Naive thymus-derived CD8-positive, alpha-beta T cell (primary cell): ENCODE data around the gene CAMK2D. TPM values are rescaled to one million over a fixed set of nuclear protein-coding genes. Genes with fewer than 3 reads are reported as not detected.
"Not testable (repeated sequence)": the region's sequence is repeated elsewhere in the genome, so short reads cannot be mapped to it uniquely, and the experiment has no call there.

Experiments used
- ATAC-seq, 2 donors: fragments of 150-1000 bp; cut with Tn5 transposase in 1 of 2; sonication (Bioruptor Pico), chemical (Tn5 transposase) in 1 of 2; 1 replicate in 1 of 2; 2 replicates in 1 of 2; pipeline ENCODE4 v1.10.0; 2021; ENCODE audit warnings: mild to moderate bottlenecking in 2 of 2, moderate library complexity in 2 of 2
- POLR2A ChIA-PET: fragments of 350-600 bp; sonication (Branson Sonifier 250); formaldehyde crosslinking; loops from one replicate; lab custom pipeline; 2021; ENCODE audit warnings: antibody characterized with exemption; lab: Charles Lee
- DNase-seq, 10 donors: peaks; one replicate each; pipeline versions ENCODE4 v3.0.0 to v3.0.0-alpha.2; 2020 to 2022
- H3K27ac Mint-ChIP-seq, 10 donors: one replicate each; pipeline ENCODE4 v1.8.0; 2020 to 2022; ENCODE audit warnings: mild to moderate bottlenecking in 10 of 10, mixed read lengths in 10 of 10, moderate library complexity in 4 of 10, inconsistent platforms in 1 of 10
- H3K27me3 Mint-ChIP-seq, 5 donors: one replicate each; pipeline ENCODE4 v1.8.0; 2021 to 2022; ENCODE audit warnings: mixed read lengths in 5 of 5
- H3K36me3 Mint-ChIP-seq, 3 donors: one replicate each; pipeline ENCODE4 v1.8.0; 2020 to 2022; ENCODE audit warnings: mixed read lengths in 3 of 3, mild to moderate bottlenecking in 2 of 3, inconsistent platforms in 1 of 3
- H3K4me1 Mint-ChIP-seq, 4 donors: one replicate each; pipeline ENCODE4 v1.8.0; 2021 to 2022; ENCODE audit warnings: mixed read lengths in 4 of 4
- H3K4me3 Mint-ChIP-seq, 10 donors: one replicate each; pipeline ENCODE4 v1.8.0; 2020 to 2022; ENCODE audit warnings: mild to moderate bottlenecking in 10 of 10, mixed read lengths in 10 of 10, moderate library complexity in 6 of 10, inconsistent platforms in 1 of 10
- H3K9me3 Mint-ChIP-seq, 9 donors: one replicate each; pipeline ENCODE4 v1.8.0; 2020 to 2022; ENCODE audit warnings: mixed read lengths in 9 of 9, mild to moderate bottlenecking in 3 of 9, inconsistent platforms in 1 of 9, moderate library complexity in 1 of 9
- polyA plus RNA-seq, 3 donors: library from polyadenylated mRNA; unstranded; fragments of 300-500 nt; fragmentation: Illumina TruSeq; gene quantifications; one replicate each; pipeline ENCODE4 v1.2.3, GENCODE V29; 2021
- total RNA-seq, 8 experiments: library from RNA in 2 of 8; stranded (reverse) in 2 of 8; gene quantifications; one replicate each; pipeline ENCODE4 v1.2.3 and lab custom pipeline; 2021 to 2026

The CAMK2D gene
- total RNA-seq = 10 to 100 TPM; 33.9 to 40.8 TPM
- polyA plus RNA-seq = 10 to 100 TPM; 10.4 to 12.0 (median 11.4) TPM
- 65.7 to 297 (median 96.5) reads per million in 6 experiments for total RNA-seq (lab: John Stamatoyannopoulos, UW)

GRCh38 chr4:113761620-113762185 lies at the start of gene CAMK2D:
Gene CAMK2D (minus strand): TSS chr4:113761738. CDS start chr4:113761068, 670 bp downstream.
- Mint-ChIP-seq H3K27ac (peak within 1 kb of the TSS; percentile 95 to 100 (median 98)), H3K27me3 (peaks cover 0 to 4% (median 0%) of the 10 kb centered on the region in 5 donors), H3K36me3 (peaks cover 0 to 15% (median 0%) of the 10 kb centered on the region in 3 donors), H3K9me3 (no peaks in the 10 kb centered on the region), H3K4me3 (peak within 1 kb of the TSS; percentile 88 to 99 (median 98)), H3K4me1 (peaks cover 10 to 44% (median 37%) of the 10 kb centered on the region in 4 donors)
- ATAC-seq (peak; percentile 53 to 60), DNase-seq (peak in 9 of 10 donors; percentile 70 to 89 (median 81))
- POLR2A ChIA-PET = interaction anchor here (0.7 to 1.8 kb wide), 10 partner anchors 9 to 215 kb away, joined by 3 to 12 read pairs (median 6); no protein-coding TSS in a partner anchor

GRCh38 chr4:113810906-113811305 lies 49.4 kb upstream of the CAMK2D start:
- Mint-ChIP-seq H3K27me3 (no peaks in the 10 kb centered on the region), H3K27ac (no peak overlapping the region), H3K9me3 (peaks cover 0 to 3% (median 0%) of the 10 kb centered on the region in 9 donors), H3K36me3 (no peaks in the 10 kb centered on the region), H3K4me3 (no peak overlapping the region), H3K4me1 (peaks cover 0 to 5% (median 2%) of the 10 kb centered on the region in 4 donors)
- no peak for ATAC-seq
- POLR2A ChIA-PET = no interaction called here
- DNase-seq = no peak

- POLR2A ChIA-PET = no interaction called here
- H3K36me3 Mint-ChIP-seq = peaks cover 0 to 5% (median 0%) of the 10 kb centered on the region in 3 donors
- peaks cover 0 to 3% (median 0%) of the 10 kb centered on the region in 9 donors for H3K9me3 Mint-ChIP-seq
Observed at GRCh38 chr4:113809311-113809710, 47.8 kb upstream of the CAMK2D start.

GRCh38 chr4:113806850-113807249 lies 45.3 kb upstream of the CAMK2D start:
- peaks cover 0 to 5% (median under 1%) of the 10 kb centered on the region in 4 donors for H3K4me1 Mint-ChIP-seq
- no peaks in the 10 kb centered on the region for H3K27me3 Mint-ChIP-seq
- H3K9me3 Mint-ChIP-seq = peaks cover 0 to 6% (median 4%) of the 10 kb centered on the region in 9 donors
- H3K36me3 Mint-ChIP-seq = peaks cover 0 to 9% (median 0%) of the 10 kb centered on the region in 3 donors
- ATAC-seq = no peak
- no peak for DNase-seq
- no peak overlapping the region for H3K4me3 Mint-ChIP-seq
- H3K27ac Mint-ChIP-seq = no peak overlapping the region
- POLR2A ChIA-PET = interaction anchor here (0.5 kb wide), 1 partner anchor 173 kb away, joined by 5 read pairs; no protein-coding TSS in a partner anchor

More at GRCh38 chr4:113809311-113809710, 47.8 kb upstream of the CAMK2D start:
- H3K4me3 Mint-ChIP-seq = no peak overlapping the region
- no peak for DNase-seq
- H3K4me1 Mint-ChIP-seq = peaks cover 0 to 5% (median under 1%) of the 10 kb centered on the region in 4 donors
- ATAC-seq = no peak
- no peaks in the 10 kb centered on the region for H3K27me3 Mint-ChIP-seq
- peak overlapping the region in 1 of 10 donors; percentile 51 for H3K27ac Mint-ChIP-seq

GRCh38 chr4:113801882-113802281 lies 40.3 kb upstream of the CAMK2D start:
- Mint-ChIP-seq H3K4me3 (no peak overlapping the region), H3K9me3 (peaks cover 0 to 6% (median 4%) of the 10 kb centered on the region in 9 donors), H3K27me3 (no peaks in the 10 kb centered on the region), H3K27ac (no peak overlapping the region), H3K36me3 (peaks cover 0 to 9% (median 5%) of the 10 kb centered on the region in 3 donors), H3K4me1 (peaks cover 0 to 2% (median 0%) of the 10 kb centered on the region in 4 donors)
- POLR2A ChIA-PET = no interaction called here
- no peak for ATAC-seq
- DNase-seq = no peak

GRCh38 chr4:113796381-113796780 lies 34.8 kb upstream of the CAMK2D start:
- DNase-seq, POLR2A ChIA-PET, H3K27me3 Mint-ChIP-seq, H3K27ac Mint-ChIP-seq, H3K4me1 Mint-ChIP-seq, ATAC-seq, H3K4me3 Mint-ChIP-seq: not testable (repeated sequence)
- H3K9me3 Mint-ChIP-seq = peaks cover 0 to 27% (median 20%) of the 10 kb centered on the region in 9 donors
- peaks cover 0 to 33% (median 23%) of the 10 kb centered on the region in 3 donors for H3K36me3 Mint-ChIP-seq

GRCh38 chr4:113790478-113790877 lies 28.9 kb upstream of the CAMK2D start:
- Mint-ChIP-seq H3K27ac (no peak overlapping the region), H3K4me1 (peaks cover 0 to 3% (median 0%) of the 10 kb centered on the region in 4 donors), H3K27me3 (no peaks in the 10 kb centered on the region), H3K4me3 (no peak overlapping the region), H3K9me3 (peaks cover 0 to 30% (median 19%) of the 10 kb centered on the region in 9 donors), H3K36me3 (peaks cover 0 to 29% (median 25%) of the 10 kb centered on the region in 3 donors)
- ATAC-seq = no peak
- DNase-seq = no peak
- POLR2A ChIA-PET = no interaction called here

GRCh38 chr4:113788888-113789287 lies 27.4 kb upstream of the CAMK2D start:
- Mint-ChIP-seq H3K27me3 (no peaks in the 10 kb centered on the region), H3K36me3 (peaks cover 0 to 23% (median 21%) of the 10 kb centered on the region in 3 donors), H3K9me3 (peaks cover 0 to 26% (median 9%) of the 10 kb centered on the region in 9 donors), H3K27ac (no peak overlapping the region), H3K4me3 (no peak overlapping the region), H3K4me1 (peaks cover 0 to 4% (median 1%) of the 10 kb centered on the region in 4 donors)
- POLR2A ChIA-PET = no interaction called here
- ATAC-seq (no peak), DNase-seq (no peak)

- Mint-ChIP-seq H3K27ac (no peak overlapping the region), H3K36me3 (peaks cover 0 to 2% (median 0%) of the 10 kb centered on the region in 3 donors), H3K4me3 (no peak overlapping the region), H3K4me1 (peaks cover 0 to 10% (median 6%) of the 10 kb centered on the region in 4 donors), H3K9me3 (peaks cover 0 to 3% (median 0%) of the 10 kb centered on the region in 9 donors), H3K27me3 (peaks cover 0 to 2% (median 0%) of the 10 kb centered on the region in 5 donors)
- ATAC-seq = no peak
- POLR2A ChIA-PET = interaction anchor here (0.6 kb wide), 1 partner anchor 18 kb away, joined by 5 read pairs; no protein-coding TSS in a partner anchor
- DNase-seq = no peak
Observed at GRCh38 chr4:113785781-113786180, 24.2 kb upstream of the CAMK2D start.

GRCh38 chr4:113784497-113785250 lies 23.1 kb upstream of the CAMK2D start:
- Mint-ChIP-seq H3K27ac (peak overlapping the region in 1 of 10 donors; percentile 28), H3K27me3 (peaks cover 0 to 2% (median 0%) of the 10 kb centered on the region in 5 donors), H3K4me1 (peaks cover 0 to 10% (median 6%) of the 10 kb centered on the region in 4 donors), H3K4me3 (no peak overlapping the region), H3K36me3 (peaks cover 0 to 2% (median 0%) of the 10 kb centered on the region in 3 donors), H3K9me3 (peaks cover 0 to 3% (median 0%) of the 10 kb centered on the region in 9 donors)
- DNase-seq (no peak), ATAC-seq (no peak)
- POLR2A ChIA-PET = interaction anchor here (0.6 kb wide), 1 partner anchor 17 kb away, joined by 5 read pairs; no protein-coding TSS in a partner anchor

GRCh38 chr4:113783701-113784100 lies 22.2 kb upstream of the CAMK2D start:
- H3K27ac Mint-ChIP-seq = peak overlapping the region in 1 of 10 donors; percentile 2

GRCh38 chr4:113783289-113783688 lies 21.8 kb upstream of the CAMK2D start:
- POLR2A ChIA-PET = no interaction called here
- Mint-ChIP-seq H3K4me3 (no peak overlapping the region), H3K4me1 (peaks cover 0 to 10% (median 6%) of the 10 kb centered on the region in 4 donors), H3K27me3 (peaks cover 0 to 2% (median 0%) of the 10 kb centered on the region in 5 donors), H3K27ac (peak overlapping the region in 2 of 10 donors; percentile 2 to 12), H3K9me3 (peaks cover 0 to 3% (median 0%) of the 10 kb centered on the region in 9 donors), H3K36me3 (peaks cover 0 to 2% (median 0%) of the 10 kb centered on the region in 3 donors)
- no peak for DNase-seq
- no peak for ATAC-seq

More at GRCh38 chr4:113783701-113784100, 22.2 kb upstream of the CAMK2D start:
- no peak for DNase-seq
- ATAC-seq = no peak
- POLR2A ChIA-PET = no interaction called here
- Mint-ChIP-seq H3K36me3 (peaks cover 0 to 2% (median 0%) of the 10 kb centered on the region in 3 donors), H3K27me3 (peaks cover 0 to 2% (median 0%) of the 10 kb centered on the region in 5 donors), H3K4me1 (peaks cover 0 to 10% (median 6%) of the 10 kb centered on the region in 4 donors), H3K4me3 (no peak overlapping the region), H3K9me3 (peaks cover 0 to 3% (median 0%) of the 10 kb centered on the region in 9 donors)
